Measurements from ENCODE around the gene PPP4R4. TPM values are rescaled to one million over a fixed set of nuclear protein-coding genes. Genes with fewer than 3 reads are reported as not detected.
A peak's percentile ranks its signal among the peaks of the same experiment; 100 is the strongest.

The PPP4R4 gene
- total RNA-seq, 1 donor from 2014 or later: 14.0 TPM

- DNase-seq (ENCODE audit: low read depth): no peak
- Histone ChIP-seq H3K4me3 (ENCODE audit: low read depth, low read length) (no peak overlapping the region), H3K36me3 (ENCODE audit: control insufficient read depth, insufficient read depth, low read length) (no peaks in the 10 kb centered on the region), H3K27me3 (ENCODE audit: control insufficient read depth, insufficient read depth, low read length) (no peaks in the 10 kb centered on the region)
- FAIRE-seq: no peak
- TF ChIP-seq, protein P1, sequence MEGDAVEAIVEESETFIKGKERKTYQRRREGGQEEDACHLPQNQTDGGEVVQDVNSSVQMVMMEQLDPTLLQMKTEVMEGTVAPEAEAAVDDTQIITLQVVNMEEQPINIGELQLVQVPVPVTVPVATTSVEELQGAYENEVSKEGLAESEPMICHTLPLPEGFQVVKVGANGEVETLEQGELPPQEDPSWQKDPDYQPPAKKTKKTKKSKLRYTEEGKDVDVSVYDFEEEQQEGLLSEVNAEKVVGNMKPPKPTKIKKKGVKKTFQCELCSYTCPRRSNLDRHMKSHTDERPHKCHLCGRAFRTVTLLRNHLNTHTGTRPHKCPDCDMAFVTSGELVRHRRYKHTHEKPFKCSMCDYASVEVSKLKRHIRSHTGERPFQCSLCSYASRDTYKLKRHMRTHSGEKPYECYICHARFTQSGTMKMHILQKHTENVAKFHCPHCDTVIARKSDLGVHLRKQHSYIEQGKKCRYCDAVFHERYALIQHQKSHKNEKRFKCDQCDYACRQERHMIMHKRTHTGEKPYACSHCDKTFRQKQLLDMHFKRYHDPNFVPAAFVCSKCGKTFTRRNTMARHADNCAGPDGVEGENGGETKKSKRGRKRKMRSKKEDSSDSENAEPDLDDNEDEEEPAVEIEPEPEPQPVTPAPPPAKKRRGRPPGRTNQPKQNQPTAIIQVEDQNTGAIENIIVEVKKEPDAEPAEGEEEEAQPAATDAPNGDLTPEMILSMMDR (IDR thresholded peaks at IDR 0.05; ENCODE audit: insufficient read depth, low read length, severe bottlenecking): no peak
These were observed 116.1 kb downstream of the PPP4R4 start for GRCh38 chr14:94290197-94290596.

GRCh38 chr14:94291159-94291905 is 117.2 kb downstream of the PPP4R4 start:
- TF ChIP-seq, protein P1 (IDR thresholded peaks at IDR 0.05; ENCODE audit: insufficient read depth, low read length, severe bottlenecking): no peak
- no peaks in the 10 kb centered on the region for H3K36me3 ChIP-seq (ENCODE audit: control insufficient read depth, insufficient read depth, low read length)
- no peak for FAIRE-seq
- H3K27me3 ChIP-seq (ENCODE audit: control insufficient read depth, insufficient read depth, low read length): no peaks in the 10 kb centered on the region
- no peak overlapping the region for H3K4me3 ChIP-seq (ENCODE audit: low read depth, low read length)
- DNase-seq (ENCODE audit: low read depth): no peak

- no peak for DNase-seq (ENCODE audit: low read depth)
- no peaks in the 10 kb centered on the region for H3K27me3 ChIP-seq (ENCODE audit: control insufficient read depth, insufficient read depth, low read length)
- FAIRE-seq: no peak
- TF ChIP-seq, protein P1 (IDR thresholded peaks at IDR 0.05; ENCODE audit: insufficient read depth, low read length, severe bottlenecking): no peak
- no peak overlapping the region for H3K4me3 ChIP-seq (ENCODE audit: low read depth, low read length)
- no peaks in the 10 kb centered on the region for H3K36me3 ChIP-seq (ENCODE audit: control insufficient read depth, insufficient read depth, low read length)
These were observed 117.9 kb downstream of the PPP4R4 start for GRCh38 chr14:94291906-94292525.

DNA sequence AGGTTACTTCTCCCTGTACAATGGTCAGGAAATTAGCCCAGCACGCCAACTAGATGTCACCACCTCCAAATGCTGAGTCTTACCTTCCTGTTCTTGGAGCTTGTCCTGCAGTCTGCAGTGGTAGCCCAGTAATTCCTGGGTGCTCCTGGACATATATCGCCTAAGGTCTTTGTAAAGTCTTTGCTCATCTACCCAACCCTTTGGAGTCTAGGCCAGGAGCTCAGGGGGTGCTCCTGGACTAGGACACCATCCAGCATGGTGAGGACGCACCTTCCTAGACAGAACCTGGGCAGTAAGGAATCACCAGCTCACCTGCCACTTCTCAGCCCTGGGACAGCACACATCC is 118.4 kb downstream of the PPP4R4 start:
- TF ChIP-seq, protein P1 (IDR thresholded peaks at IDR 0.05; ENCODE audit: insufficient read depth, low read length, severe bottlenecking): no peak
- DNase-seq (ENCODE audit: low read depth): no peak
- peak; percentile 36 for FAIRE-seq
- no peaks in the 10 kb centered on the region for H3K36me3 ChIP-seq (ENCODE audit: control insufficient read depth, insufficient read depth, low read length)
- no peak overlapping the region for H3K4me3 ChIP-seq (ENCODE audit: low read depth, low read length)
- no peaks in the 10 kb centered on the region for H3K27me3 ChIP-seq (ENCODE audit: control insufficient read depth, insufficient read depth, low read length)

GRCh38 chr14:94292872-94293577 is 118.9 kb downstream of the PPP4R4 start, which contains the start of gene SERPINA10:
Gene SERPINA10, minus strand, starts transcription at chr14:94293268. Its CDS starts 2,675 bp downstream, at chr14:94290593.
- TF ChIP-seq, protein P1 (IDR thresholded peaks at IDR 0.05; ENCODE audit: insufficient read depth, low read length, severe bottlenecking): no peak
- no peak for DNase-seq (ENCODE audit: low read depth)
- H3K27me3 ChIP-seq (ENCODE audit: control insufficient read depth, insufficient read depth, low read length): no peaks in the 10 kb centered on the region
- no peak within 1 kb of the TSS for H3K4me3 ChIP-seq (ENCODE audit: low read depth, low read length)
- FAIRE-seq: no peak
- H3K36me3 ChIP-seq (ENCODE audit: control insufficient read depth, insufficient read depth, low read length): no peaks in the 10 kb centered on the region
